HepG2 (cell line): ENCODE data around the gene SMYD2. TPM values are rescaled to one million over a fixed set of nuclear protein-coding genes. Genes with fewer than 3 reads are reported as not detected.

Experiments
- BCL6 ChIP-seq: IDR thresholded peaks from 2 replicates; pipeline ENCODE4 v1.6.1; 2016; ENCODE audit warnings: missing genetic modification reagents, missing compliant biosample characterization
- ERF ChIP-seq: IDR thresholded peaks from 2 replicates; pipeline ENCODE4 v1.6.1; 2018; ENCODE audit warnings: missing biosample characterization, missing genetic modification reagents
- GATAD2A ChIP-seq: IDR thresholded peaks from 2 replicates; pipeline ENCODE4 v1.6.1; 2016
- GPN1 ChIP-seq: sonication (generic); formaldehyde crosslinking; IDR thresholded peaks from 2 replicates; pipeline ENCODE4 v1.5.1; 2020; ENCODE audit warnings: missing genetic modification reagents, borderline replicate concordance
- HOXA3 ChIP-seq: sonication (generic); formaldehyde crosslinking; IDR thresholded peaks from 2 replicates; pipeline ENCODE4 v1.5.0; 2020; ENCODE audit warnings: missing genetic modification reagents
- MIXL1 ChIP-seq: IDR thresholded peaks from 2 replicates; pipeline ENCODE4 v1.6.1; 2016
- NR3C1 ChIP-seq: sonication (generic); formaldehyde crosslinking; IDR thresholded peaks from 2 replicates; pipeline ENCODE4 v1.4.0; 2020; ENCODE audit warnings: missing genetic modification reagents
- RBM39 ChIP-seq: fragments of 200-400 bp; formaldehyde crosslinking; IDR thresholded peaks from one replicate; pipeline ENCODE4 v1.6.1; 2018; ENCODE audit warnings: antibody characterized with exemption, mild to moderate bottlenecking, low read depth, low read length; ENCODE audit not compliant: poor library complexity, severe bottlenecking
- REL ChIP-seq: sonication (generic); formaldehyde crosslinking; conservative IDR thresholded peaks from 2 replicates; pipeline ENCODE4 v1.8.0; 2022; ENCODE audit warnings: mild to moderate bottlenecking, missing genetic modification reagents, moderate library complexity
- SMAD9 ChIP-seq: sonication (generic); formaldehyde crosslinking; IDR thresholded peaks from 2 replicates; pipeline ENCODE4 v1.5.1; 2020; ENCODE audit warnings: mild to moderate bottlenecking, missing genetic modification reagents
- SMARCE1 ChIP-seq: fragments of 450-650 bp; IDR thresholded peaks from 2 replicates; pipeline ENCODE4 v1.6.1; 2017; ENCODE audit warnings: borderline replicate concordance
- ZFP36L2 ChIP-seq: sonication (generic); formaldehyde crosslinking; IDR thresholded peaks from 2 replicates; pipeline ENCODE4 v1.4.0; 2020; ENCODE audit warnings: missing genetic modification reagents
- polyA plus RNA-seq, 8 experiments: library from polyadenylated mRNA; depleted of rRNA in 3 of 8; stranded (reverse) in 7 of 8; unstranded in 1 of 8; fragments of >200 nt; fragmentation: Illumina TruSeq in 4 of 8; extraction: Trizol in 4 of 8; gene quantifications; 2 replicates each; pipeline versions ENCODE4 v1.2.1 to v1.2.3, GENCODE V29; 2011 to 2016; ENCODE audit warnings: low read depth in 4 of 8, missing spikeins in 1 of 8, mixed read lengths in 1 of 8; ENCODE audit not compliant: insufficient read depth in 1 of 8
- total RNA-seq, 5 experiments: library from RNA; depleted of rRNA; stranded (reverse); fragments of >200 nt; fragmentation: Illumina TruSeq; extraction: Trizol; gene quantifications; 2 replicates each; pipeline ENCODE4 v1.2.3, GENCODE V29; 2016; ENCODE audit warnings: low read depth in 1 of 5
- TF ChIP-seq, protein P1 (sequence below): sonication (generic); formaldehyde crosslinking; IDR thresholded peaks from 2 replicates; pipeline ENCODE4 v1.4.0; 2020; ENCODE audit warnings: mild to moderate bottlenecking, missing genetic modification reagents
- TF ChIP-seq, protein P2 (sequence below): IDR thresholded peaks from 2 replicates; pipeline ENCODE4 v1.6.1; 2016; ENCODE audit warnings: missing biosample characterization, missing genetic modification reagents, low read depth
- TF ChIP-seq, protein P3 (sequence below): IDR thresholded peaks from 2 replicates; pipeline ENCODE4 v1.6.1; 2012; ENCODE audit warnings: low read length, improper control_type of control experiment

SMYD2 gene
- total and polyA plus RNA-seq, 2 of the 13 experiments (the other 11 are each of a cell fraction or from before 2014, with no cell fraction given), result 72.7 to 139 TPM

DNA sequence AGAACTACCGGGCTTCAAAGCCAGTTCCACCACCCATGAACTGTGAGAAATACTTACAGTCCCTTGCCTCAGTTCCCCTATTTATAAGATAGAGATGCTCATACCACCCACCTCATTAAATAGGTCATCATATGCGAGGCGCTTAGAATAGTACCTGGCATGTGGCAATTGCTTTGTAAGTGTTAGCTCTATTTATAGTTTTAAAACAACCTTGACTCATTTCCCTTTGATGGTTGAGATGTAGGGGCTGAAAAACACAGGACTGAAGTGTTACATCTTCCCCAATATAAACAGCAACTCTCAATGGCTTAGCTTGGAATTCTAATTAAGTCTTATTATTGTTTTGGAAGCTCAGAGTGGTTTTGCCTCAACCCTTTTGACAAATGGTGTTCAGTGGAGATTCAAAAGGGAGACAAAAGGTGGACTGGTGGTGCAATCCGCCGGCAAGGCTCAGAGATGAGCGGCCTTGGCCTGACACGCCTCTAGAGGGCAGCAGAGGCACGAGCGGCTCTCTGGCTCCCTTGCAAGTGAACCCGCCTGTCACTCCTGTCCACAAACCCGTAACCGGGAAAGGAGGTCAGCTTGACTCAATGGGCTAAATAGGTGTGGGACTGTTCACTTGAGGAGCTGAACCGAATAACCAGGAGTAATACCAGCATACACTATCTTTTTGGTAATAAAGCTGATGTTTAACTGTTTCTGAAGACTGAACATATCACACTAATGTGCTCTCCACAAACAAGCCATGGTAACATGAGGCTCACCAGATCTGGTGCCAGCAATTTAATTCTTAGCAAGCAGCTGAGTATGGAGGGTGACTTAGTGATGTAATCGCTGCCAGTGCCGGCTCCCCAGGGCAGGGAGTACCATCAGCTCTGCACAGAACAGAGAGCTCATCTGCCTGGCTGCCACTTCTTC is 19.5 kb upstream of the SMYD2 start (continued):
- TF ChIP-seq, protein P1, sequence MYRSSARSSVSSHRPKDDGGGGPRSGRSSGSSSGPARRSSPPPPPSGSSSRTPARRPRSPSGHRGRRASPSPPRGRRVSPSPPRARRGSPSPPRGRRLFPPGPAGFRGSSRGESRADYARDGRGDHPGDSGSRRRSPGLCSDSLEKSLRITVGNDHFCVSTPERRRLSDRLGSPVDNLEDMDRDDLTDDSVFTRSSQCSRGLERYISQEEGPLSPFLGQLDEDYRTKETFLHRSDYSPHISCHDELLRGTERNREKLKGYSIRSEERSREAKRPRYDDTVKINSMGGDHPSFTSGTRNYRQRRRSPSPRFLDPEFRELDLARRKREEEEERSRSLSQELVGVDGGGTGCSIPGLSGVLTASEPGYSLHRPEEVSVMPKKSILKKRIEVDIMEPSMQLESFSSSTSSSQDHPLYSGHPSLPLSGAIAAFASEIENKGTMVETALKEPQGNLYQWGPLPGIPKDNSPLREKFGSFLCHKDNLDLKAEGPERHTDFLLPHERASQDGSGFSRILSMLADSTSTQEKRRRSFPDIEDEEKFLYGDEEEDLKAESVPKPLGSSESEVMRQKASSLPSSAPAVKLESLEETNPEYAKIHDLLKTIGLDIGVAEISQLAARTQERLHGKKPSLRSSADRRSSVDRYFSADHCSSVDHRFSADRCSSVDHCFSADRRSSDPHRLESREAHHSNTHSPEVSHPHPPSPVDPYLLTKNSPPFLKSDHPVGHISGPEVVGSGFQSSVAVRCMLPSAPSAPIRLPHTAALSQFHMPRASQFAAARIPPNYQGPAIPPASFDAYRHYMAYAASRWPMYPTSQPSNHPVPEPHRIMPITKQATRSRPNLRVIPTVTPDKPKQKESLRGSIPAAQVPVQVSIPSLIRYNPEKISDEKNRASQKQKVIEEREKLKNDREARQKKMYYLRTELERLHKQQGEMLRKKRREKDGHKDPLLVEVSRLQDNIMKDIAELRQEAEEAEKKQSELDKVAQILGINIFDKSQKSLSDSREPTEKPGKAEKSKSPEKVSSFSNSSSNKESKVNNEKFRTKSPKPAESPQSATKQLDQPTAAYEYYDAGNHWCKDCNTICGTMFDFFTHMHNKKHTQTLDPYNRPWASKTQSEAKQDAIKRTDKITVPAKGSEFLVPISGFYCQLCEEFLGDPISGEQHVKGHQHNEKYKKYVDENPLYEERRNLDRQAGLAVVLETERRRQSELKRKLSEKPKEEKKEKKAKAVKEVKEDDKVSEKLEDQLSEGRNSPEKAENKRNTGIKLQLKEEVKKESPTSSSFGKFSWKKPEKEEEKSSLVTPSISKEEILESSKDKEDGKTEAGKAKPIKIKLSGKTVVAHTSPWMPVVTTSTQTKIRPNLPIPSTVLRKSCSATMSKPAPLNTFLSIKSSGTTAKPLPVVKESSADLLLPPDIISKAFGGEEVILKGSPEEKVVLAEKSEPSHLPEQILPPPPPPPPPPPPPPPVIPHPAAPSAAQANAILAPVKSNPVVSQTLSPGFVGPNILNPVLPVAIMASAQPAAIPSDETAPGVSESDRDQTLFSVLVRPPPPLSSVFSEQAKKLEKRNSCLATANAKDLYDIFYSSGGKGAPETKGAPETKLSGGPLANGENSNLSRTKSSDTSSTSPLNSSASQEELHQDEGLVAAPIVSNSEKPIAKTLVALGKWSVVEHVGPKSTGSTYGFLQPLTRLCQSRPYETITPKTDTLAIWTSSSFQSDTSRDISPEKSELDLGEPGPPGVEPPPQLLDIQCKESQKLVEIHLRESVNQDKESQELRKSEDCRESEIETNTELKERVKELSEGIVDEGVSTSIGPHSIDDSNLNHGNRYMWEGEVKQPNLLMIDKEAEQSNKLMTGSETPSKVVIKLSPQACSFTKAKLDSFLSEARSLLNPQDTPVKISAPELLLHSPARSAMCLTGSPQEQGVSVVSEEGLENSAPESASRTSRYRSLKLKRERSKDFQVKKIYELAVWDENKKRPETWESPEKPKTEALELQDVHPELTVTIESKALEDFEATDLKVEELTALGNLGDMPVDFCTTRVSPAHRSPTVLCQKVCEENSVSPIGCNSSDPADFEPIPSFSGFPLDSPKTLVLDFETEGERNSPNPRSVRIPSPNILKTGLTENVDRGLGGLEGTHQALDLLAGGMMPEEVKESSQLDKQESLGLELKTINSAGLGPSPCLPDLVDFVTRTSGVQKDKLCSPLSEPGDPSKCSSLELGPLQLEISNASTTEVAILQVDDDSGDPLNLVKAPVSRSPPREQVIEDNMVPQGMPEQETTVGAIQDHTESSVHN (CRISPR knock-in tag), result no peak
- no peak for TF ChIP-seq GPN1 (CRISPR knock-in tag)
- TF ChIP-seq NR3C1 (CRISPR knock-in tag), result no peak
- TF ChIP-seq MIXL1 (CRISPR knock-in tag), result no peak
- peak; percentile 46; the same call in 1 of the 2 replicates for TF ChIP-seq ERF
- TF ChIP-seq REL (CRISPR knock-in tag), result no peak
- TF ChIP-seq SMAD9 (CRISPR knock-in tag), result no peak
- TF ChIP-seq BCL6 (CRISPR knock-in tag), result peak; percentile 15; the same call in 1 of the 2 replicates
- no peak for TF ChIP-seq SMARCE1
- TF ChIP-seq GATAD2A (CRISPR knock-in tag), result peak; percentile 69
- TF ChIP-seq, protein P2, sequence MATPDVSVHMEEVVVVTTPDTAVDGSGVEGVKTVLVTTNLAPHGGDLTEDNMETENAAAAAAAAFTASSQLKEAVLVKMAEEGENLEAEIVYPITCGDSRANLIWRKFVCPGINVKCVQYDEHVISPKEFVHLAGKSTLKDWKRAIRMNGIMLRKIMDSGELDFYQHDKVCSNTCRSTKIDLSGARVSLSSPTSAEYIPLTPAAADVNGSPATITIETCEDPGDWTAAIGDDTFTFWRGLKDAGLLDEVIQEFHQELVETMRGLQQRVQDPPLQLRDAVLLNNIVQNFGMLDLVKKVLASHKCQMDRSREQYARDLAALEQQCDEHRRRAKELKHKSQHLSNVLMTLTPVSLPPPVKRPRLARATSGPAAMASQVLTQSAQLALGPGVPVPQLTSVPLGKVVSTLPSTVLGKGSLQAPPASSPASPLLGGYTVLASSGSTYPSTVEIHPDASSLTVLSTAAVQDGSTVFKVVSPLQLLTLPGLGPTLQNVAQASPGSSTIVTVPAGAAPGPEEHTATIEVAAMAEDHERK (CRISPR knock-in tag), result no peak
- TF ChIP-seq, protein P3, sequence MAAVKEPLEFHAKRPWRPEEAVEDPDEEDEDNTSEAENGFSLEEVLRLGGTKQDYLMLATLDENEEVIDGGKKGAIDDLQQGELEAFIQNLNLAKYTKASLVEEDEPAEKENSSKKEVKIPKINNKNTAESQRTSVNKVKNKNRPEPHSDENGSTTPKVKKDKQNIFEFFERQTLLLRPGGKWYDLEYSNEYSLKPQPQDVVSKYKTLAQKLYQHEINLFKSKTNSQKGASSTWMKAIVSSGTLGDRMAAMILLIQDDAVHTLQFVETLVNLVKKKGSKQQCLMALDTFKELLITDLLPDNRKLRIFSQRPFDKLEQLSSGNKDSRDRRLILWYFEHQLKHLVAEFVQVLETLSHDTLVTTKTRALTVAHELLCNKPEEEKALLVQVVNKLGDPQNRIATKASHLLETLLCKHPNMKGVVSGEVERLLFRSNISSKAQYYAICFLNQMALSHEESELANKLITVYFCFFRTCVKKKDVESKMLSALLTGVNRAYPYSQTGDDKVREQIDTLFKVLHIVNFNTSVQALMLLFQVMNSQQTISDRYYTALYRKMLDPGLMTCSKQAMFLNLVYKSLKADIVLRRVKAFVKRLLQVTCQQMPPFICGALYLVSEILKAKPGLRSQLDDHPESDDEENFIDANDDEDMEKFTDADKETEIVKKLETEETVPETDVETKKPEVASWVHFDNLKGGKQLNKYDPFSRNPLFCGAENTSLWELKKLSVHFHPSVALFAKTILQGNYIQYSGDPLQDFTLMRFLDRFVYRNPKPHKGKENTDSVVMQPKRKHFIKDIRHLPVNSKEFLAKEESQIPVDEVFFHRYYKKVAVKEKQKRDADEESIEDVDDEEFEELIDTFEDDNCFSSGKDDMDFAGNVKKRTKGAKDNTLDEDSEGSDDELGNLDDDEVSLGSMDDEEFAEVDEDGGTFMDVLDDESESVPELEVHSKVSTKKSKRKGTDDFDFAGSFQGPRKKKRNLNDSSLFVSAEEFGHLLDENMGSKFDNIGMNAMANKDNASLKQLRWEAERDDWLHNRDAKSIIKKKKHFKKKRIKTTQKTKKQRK, result no peak
- no peak for TF ChIP-seq HOXA3 (CRISPR knock-in tag)
- no peak for TF ChIP-seq RBM39
- no peak for TF ChIP-seq ZFP36L2 (CRISPR knock-in tag)
